H1 (cell line): ENCODE results near the gene APOL2. TPM values are rescaled to one million over a fixed set of nuclear protein-coding genes. Genes with fewer than 3 reads are reported as not detected.
A peak's percentile ranks its signal among the peaks of the same experiment; 100 is the strongest.

Source experiments
- CTCF ChIA-PET: fragments of 300-600 bp; sonication (Branson Sonifier 250); formaldehyde crosslinking; loops from one replicate; lab custom pipeline; 2021; ENCODE audit not compliant: partially characterized antibody; lab: Charles Lee
- POLR2A ChIA-PET: fragments of 300-600 bp; sonication (Branson Sonifier 250); formaldehyde crosslinking; loops from one replicate; lab custom pipeline; 2021; ENCODE audit warnings: inconsistent platforms; ENCODE audit not compliant: partially characterized antibody; lab: Charles Lee
- DNase-seq, 2 experiments: peaks; one replicate each; pipeline versions ENCODE4 v3.0.0 to v3.0.0-alpha.2; 2010 to 2022; ENCODE audit warnings: low spot score in 2 of 2, low read depth in 1 of 2, mixed read lengths in 1 of 2
- FAIRE-seq: peaks from 2 replicates; lab custom pipeline; 2011; peaks lifted over from hg19 to GRCh38; lab: Jason Lieb, UNC
- H2AFZ ChIP-seq: 2 replicates; pipeline ENCODE4 v1.8.1; 2012; ENCODE audit warnings: low read length, inconsistent platforms
- H2AK5ac ChIP-seq: 2 replicates; pipeline ENCODE4 v1.6.1; 2013; ENCODE audit warnings: low read depth, low read length
- H2BK120ac ChIP-seq: replicated peaks from 2 replicates; pipeline ENCODE3; 2013; ENCODE audit warnings: low read depth, low read length, inconsistent platforms
- H2BK12ac ChIP-seq: 2 replicates; pipeline ENCODE4 v1.6.1; 2013; ENCODE audit warnings: low read depth, low read length
- H2BK15ac ChIP-seq: 2 replicates; pipeline ENCODE4 v1.6.1; 2013; ENCODE audit warnings: low read length
- H2BK20ac ChIP-seq: 2 replicates; pipeline ENCODE4 v1.6.1; 2013; ENCODE audit warnings: low read length
- H2BK5ac ChIP-seq: 2 replicates; pipeline ENCODE4 v1.6.1; 2013; ENCODE audit warnings: low read depth, low read length
- H3K14ac ChIP-seq: 2 replicates; pipeline ENCODE4 v1.6.1; 2013; ENCODE audit warnings: inconsistent platforms; ENCODE audit not compliant: insufficient read length
- H3K18ac ChIP-seq: 2 replicates; pipeline ENCODE4 v1.6.1; 2013; ENCODE audit warnings: low read length; ENCODE audit errors: extremely low read depth
- H3K23ac ChIP-seq: 2 replicates; pipeline ENCODE4 v1.6.1; 2013; ENCODE audit warnings: inconsistent platforms; ENCODE audit not compliant: insufficient read length
- H3K23me2 ChIP-seq: 2 replicates; pipeline ENCODE4 v1.6.1; 2013; ENCODE audit warnings: low read depth, low read length
- H3K27ac ChIP-seq: 2 replicates; pipeline ENCODE4 v1.6.1; 2011; ENCODE audit warnings: low read depth, low read length, inconsistent platforms
- H3K27me3 ChIP-seq, 4 experiments: replicated peaks in 1 of 4; 1 replicate in 1 of 4; 2 replicates in 3 of 4; pipeline versions ENCODE4 v1.6.1 to v1.8.1; 2011 to 2013; ENCODE audit warnings: low read length in 3 of 4, mild to moderate bottlenecking in 3 of 4, inconsistent platforms in 2 of 4, mixed read lengths in 2 of 4, moderate library complexity in 1 of 4; ENCODE audit not compliant: control insufficient read depth in 3 of 4, insufficient read depth in 3 of 4; ENCODE audit errors: extremely low read depth in 1 of 4
- H3K36me3 ChIP-seq, 4 experiments: 2 replicates each; pipeline versions ENCODE4 v1.6.1 to v1.8.1; 2011 to 2013; ENCODE audit warnings: mild to moderate bottlenecking in 4 of 4, low read length in 3 of 4, moderate library complexity in 2 of 4, control low read depth in 1 of 4, inconsistent platforms in 1 of 4; ENCODE audit not compliant: insufficient read depth in 4 of 4, control insufficient read depth in 2 of 4
- H3K4ac ChIP-seq: replicated peaks from 2 replicates; pipeline ENCODE3; 2013; ENCODE audit warnings: low read length, low read depth, mixed read lengths, inconsistent platforms; ENCODE audit not compliant: insufficient read length
- H3K4me1 ChIP-seq, 4 experiments: replicated peaks in 1 of 4; 1 replicate in 1 of 4; 2 replicates in 3 of 4; pipeline versions ENCODE4 v1.6.1 to v1.8.1; 2011 to 2013; ENCODE audit warnings: low read length in 3 of 4, inconsistent platforms in 2 of 4, mixed read lengths in 1 of 4; ENCODE audit not compliant: insufficient read depth in 4 of 4, control insufficient read depth in 3 of 4
- H3K4me2 ChIP-seq, 2 experiments: 2 replicates each; pipeline versions ENCODE4 v1.6.1 to v1.8.1; 2011 to 2013; ENCODE audit warnings: low read depth in 2 of 2, low read length in 2 of 2, control low read depth in 1 of 2, inconsistent platforms in 1 of 2, mild to moderate bottlenecking in 1 of 2; ENCODE audit not compliant: insufficient read depth in 1 of 2
- H3K4me3 ChIP-seq, 4 experiments: fragments of 200-600, 300-600 bp in 1 of 4; sonication (generic), shearing (Covaris generic), sonication (Bioruptor Twin) in 1 of 4; 2 replicates each; pipeline versions ENCODE4 v1.5.1 to v1.8.1; 2011 to 2016; ENCODE audit warnings: low read length in 4 of 4, low read depth in 3 of 4, control low read depth in 2 of 4, inconsistent platforms in 2 of 4, mild to moderate bottlenecking in 2 of 4, mixed read lengths in 1 of 4, moderate library complexity in 1 of 4; ENCODE audit not compliant: insufficient read depth in 2 of 4; ENCODE audit errors: extremely low read depth in 1 of 4
- H3K56ac ChIP-seq: replicated peaks from 2 replicates; pipeline ENCODE3; 2013; ENCODE audit warnings: low read depth, mild to moderate bottlenecking, mixed read lengths, low read length, inconsistent platforms; ENCODE audit not compliant: insufficient read length
- H3K79me1 ChIP-seq: 2 replicates; pipeline ENCODE4 v1.6.1; 2013; ENCODE audit warnings: low read depth, low read length, control low read depth
- H3K79me2 ChIP-seq, 2 experiments: 2 replicates each; pipeline versions ENCODE4 v1.6.1 to v1.8.1; 2012 to 2013; ENCODE audit warnings: low read length in 2 of 2, mild to moderate bottlenecking in 2 of 2, inconsistent platforms in 1 of 2; ENCODE audit not compliant: insufficient read depth in 2 of 2, control insufficient read depth in 1 of 2
- H3K9ac ChIP-seq, 4 experiments: replicated peaks in 1 of 4; 1 replicate in 1 of 4; 2 replicates in 3 of 4; pipeline versions ENCODE4 v1.6.1 to v1.8.1; 2011 to 2013; ENCODE audit warnings: low read depth in 3 of 4, low read length in 3 of 4, control low read depth in 2 of 4, mild to moderate bottlenecking in 2 of 4, moderate library complexity in 2 of 4, inconsistent platforms in 1 of 4; ENCODE audit errors: extremely low read depth in 1 of 4
- H3K9me3 ChIP-seq, 2 experiments: 2 replicates each; pipeline versions ENCODE4 v1.6.1 to v1.8.1; 2012 to 2013; ENCODE audit warnings: mild to moderate bottlenecking in 2 of 2, moderate library complexity in 2 of 2, control low read depth in 1 of 2, inconsistent platforms in 1 of 2, low read depth in 1 of 2, low read length in 1 of 2, mixed read lengths in 1 of 2; ENCODE audit not compliant: insufficient read depth in 2 of 2
- H4K20me1 ChIP-seq, 2 experiments: replicated peaks in 1 of 2; 2 replicates each; pipeline versions ENCODE3 to v1.8.1; 2011 to 2013; ENCODE audit warnings: inconsistent platforms in 2 of 2, low read length in 2 of 2, mild to moderate bottlenecking in 1 of 2; ENCODE audit not compliant: insufficient read depth in 2 of 2, control insufficient read depth in 1 of 2
- H4K5ac ChIP-seq: 2 replicates; pipeline ENCODE4 v1.6.1; 2013; ENCODE audit warnings: low read length, low read depth, mixed read lengths, inconsistent platforms; ENCODE audit not compliant: insufficient read length
- H4K8ac ChIP-seq: 2 replicates; pipeline ENCODE4 v1.8.0; 2013; ENCODE audit warnings: mild to moderate bottlenecking, moderate library complexity, low read length, inconsistent platforms; ENCODE audit not compliant: insufficient read depth; ENCODE audit errors: extremely low read depth
- H4K91ac ChIP-seq: replicated peaks from 2 replicates; pipeline ENCODE3; 2013; ENCODE audit warnings: low read length, mixed read lengths, inconsistent platforms; ENCODE audit not compliant: insufficient read length
- ASH2L ChIP-seq: fragments of 200-600, 300-600 bp; sonication (generic); IDR thresholded peaks from one replicate; pipeline ENCODE4 v1.7.1; 2017; ENCODE audit warnings: low read length
- BACH1 ChIP-seq: IDR thresholded peaks from 2 replicates; pipeline ENCODE4 v1.6.1; 2012; ENCODE audit warnings: low read length, improper control_type of control experiment
- KDM5A ChIP-seq: fragments of 200-600 bp; IDR thresholded peaks from 2 replicates; pipeline ENCODE4 v1.7.1; 2012; ENCODE audit warnings: mild to moderate bottlenecking, low read length, inconsistent platforms, mixed read lengths
- MAFK ChIP-seq: IDR thresholded peaks from 2 replicates; pipeline ENCODE4 v1.6.1; 2012; ENCODE audit warnings: low read depth, mild to moderate bottlenecking, improper control_type of control experiment, low read length
- POLR2A ChIP-seq, 2 experiments: IDR thresholded peaks; 1 replicate in 1 of 2; 2 replicates in 1 of 2; pipeline ENCODE4 v1.6.1; 2011; ENCODE audit warnings: low read depth in 2 of 2, low read length in 2 of 2, mild to moderate bottlenecking in 2 of 2; ENCODE audit errors: control extremely low read depth in 1 of 2
- SIN3A ChIP-seq, 2 experiments: IDR thresholded peaks in 1 of 2; conservative IDR thresholded peaks in 1 of 2; 2 replicates each; pipeline ENCODE4 v1.6.1; 2011 to 2012; ENCODE audit warnings: low read length in 2 of 2, improper control_type of control experiment in 1 of 2, low read depth in 1 of 2, mild to moderate bottlenecking in 1 of 2
- TAF1 ChIP-seq: IDR thresholded peaks from 2 replicates; pipeline ENCODE4 v1.6.1; 2011; ENCODE audit warnings: mild to moderate bottlenecking, low read depth, low read length
- TBP ChIP-seq: IDR thresholded peaks from 2 replicates; pipeline ENCODE4 v1.6.1; 2011; ENCODE audit warnings: low read depth, low read length, improper control_type of control experiment
- TEAD4 ChIP-seq: IDR thresholded peaks from 2 replicates; pipeline ENCODE4 v1.6.1; 2012; ENCODE audit warnings: low read depth, low read length, inconsistent platforms, mixed read lengths
- WGBS, 2 experiments: shearing (Covaris generic) in 1 of 2; methylation state at CpG; one replicate each; pipeline versions ENCODE4 v1.1.6 to v1.1.7; 2013 to 2015; ENCODE audit warnings: low lambda C conversion rate in 2 of 2, mixed read lengths in 2 of 2, inconsistent platforms in 1 of 2, low coverage in 1 of 2, missing lambda C conversion rate in 1 of 2; ENCODE audit not compliant: insufficient replicate concordance in 2 of 2, insufficient coverage in 1 of 2, insufficient read length in 1 of 2; ENCODE audit errors: extremely low coverage in 1 of 2, missing lambda C conversion rate in 1 of 2; 5-methylcytosine and 5-hydroxymethylcytosine counted together
- long read RNA-seq, 2 experiments: library from RNA in 1 of 2; library from capped mRNA in 1 of 2; stranded (forward); transcript quantifications; one replicate each; pipeline ENCODE4 v2.0.0, GENCODE V29; 2021; ENCODE audit warnings: inconsistent platforms in 1 of 2
- polyA minus RNA-seq, 3 experiments: library from RNA; depleted of rRNA, polyadenylated mRNA; stranded (reverse); fragments of >200 nt; gene quantifications; 1 replicate in 2 of 3; 2 replicates in 1 of 3; pipeline ENCODE4 v1.2.3, GENCODE V29; 2011
- polyA plus RNA-seq, 7 experiments: library from polyadenylated mRNA; depleted of rRNA in 3 of 7; stranded (reverse) in 5 of 7; unstranded in 2 of 7; fragments of >200 nt in 5 of 7; fragments of 200-250 nt in 2 of 7; gene quantifications; 1 replicate in 5 of 7; 2 replicates in 1 of 7; 4 replicates in 1 of 7; pipeline versions ENCODE4 v1.2.1 to v1.2.3, GENCODE V29; 2011 to 2013; ENCODE audit warnings: missing spikeins in 2 of 7, mixed read lengths in 2 of 7
- total RNA-seq: library from RNA; stranded (reverse); fragmentation: NEBNext Ultra II Directional; extraction: Animal tissue kit (Norgen Biotek cat#: 25700); gene quantifications from 2 replicates; pipeline ENCODE4 v1.2.1, GENCODE V29; 2021

The APOL2 gene
- 11.0 and 12.0 TPM in 2 replicates for total RNA-seq
- 7.8 and 8.1 TPM in 2 replicates for polyA plus RNA-seq (2011; rRNA removed)
- polyA plus RNA-seq (2011; cell fraction: cytosol; rRNA removed), result 10.3 TPM
- polyA plus RNA-seq (2011; cell fraction: nucleus; rRNA removed), result 14.1 TPM
- 13.9 to 18.7 TPM (median 16.3 TPM) in 4 replicates for polyA plus RNA-seq (2012, experiment 1 of 2)
- polyA plus RNA-seq (2012, experiment 2 of 2), result 3.6 TPM
- 5.3 TPM for polyA plus RNA-seq (2013, experiment 1 of 2)
- 4.5 TPM for polyA plus RNA-seq (2013, experiment 2 of 2)
- polyA minus RNA-seq (2011; rRNA and poly(A)+ RNA removed), result 16.0 and 25.7 TPM in 2 replicates
- 7.4 TPM for polyA minus RNA-seq (2011; cell fraction: cytosol; rRNA and poly(A)+ RNA removed)
- polyA minus RNA-seq (2011; cell fraction: nucleus; rRNA and poly(A)+ RNA removed), result 8.8 TPM
- long read RNA-seq, experiment 1, result 0 reads
- long read RNA-seq, experiment 2, partial matches to known transcripts, result 0 of 1 reads
- long read RNA-seq, experiment 2, other reads (novel, unspliced or antisense), result 1 of 1 reads

DNA sequence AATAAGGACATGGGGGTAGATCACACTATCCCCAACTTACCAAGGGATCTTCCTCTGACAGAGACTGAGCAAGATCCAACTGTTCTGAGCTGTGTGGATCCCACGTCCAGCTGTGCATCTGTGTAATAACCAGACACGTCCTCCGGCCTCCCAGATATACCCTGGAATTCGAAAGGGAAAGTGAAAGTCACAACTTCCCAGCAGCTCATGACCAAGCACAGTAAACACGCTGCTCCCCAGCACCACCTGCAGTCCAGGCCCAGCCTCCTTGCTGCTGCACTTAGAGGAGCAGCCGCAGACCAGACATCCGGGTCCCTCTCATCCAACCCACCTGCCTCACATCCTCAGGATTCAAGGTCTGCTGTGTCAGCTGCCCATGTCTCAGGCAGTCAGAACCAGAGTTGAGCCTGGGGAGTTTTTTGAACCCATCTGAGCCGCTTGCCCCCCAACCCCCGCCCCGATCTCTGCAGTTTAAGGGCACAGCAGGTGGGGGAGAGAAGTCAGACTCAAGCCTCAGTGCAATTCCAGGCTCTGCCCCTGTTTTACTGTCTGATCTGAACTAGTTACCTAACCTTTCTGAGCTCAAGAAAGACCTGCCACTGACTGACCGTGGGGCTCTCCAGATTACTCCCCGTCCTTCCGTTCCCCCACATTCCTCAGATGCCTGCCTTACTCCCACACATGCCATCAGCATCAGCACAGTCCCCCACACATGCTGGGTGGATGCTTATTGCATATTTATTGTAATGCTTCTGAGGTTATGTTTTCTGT is at the start of gene APOL2:
Gene APOL2, minus strand, starts transcription at position 127 of the 771 bp plus-strand sequence. CDS start 6,365 bp downstream, outside the sequence.
- H3K27me3 ChIP-seq, result no peaks in the 10 kb centered on the region
- peak within 1 kb of the TSS; percentile 22 for H4K8ac ChIP-seq
- H2BK15ac ChIP-seq, result peak within 1 kb of the TSS; percentile 73; the same call in 1 of the 2 replicates
- H2BK120ac ChIP-seq, result no peak within 1 kb of the TSS
- peak within 1 kb of the TSS; percentile 43 for H2BK12ac ChIP-seq
- H4K91ac ChIP-seq, result peak within 1 kb of the TSS; percentile 52
- H3K27ac ChIP-seq, result peak within 1 kb of the TSS; percentile 47; the same call in 1 of the 2 replicates
- H3K23me2 ChIP-seq, result peaks cover 3% of the 10 kb centered on the region
- peak within 1 kb of the TSS; percentile 65 for H3K18ac ChIP-seq
- H3K79me2 ChIP-seq, result peaks cover 0 to 5% of the 10 kb centered on the region in 2 experiments; a peak in 1 of 4 replicates
- peak within 1 kb of the TSS; percentile 35 to 67 (median 40) for H3K4me3 ChIP-seq
- 12% methylated on average over 13 of the region's 13 CpGs; no CpG with 5 or more reads in 1 of the 2 experiments for WGBS, 2 experiments
- H3K36me3 ChIP-seq, result no peaks in the 10 kb centered on the region
- peak within 1 kb of the TSS; percentile 82 for H2BK5ac ChIP-seq
- ChIA-PET CTCF (interaction anchor here (0.6 to 5.0 kb wide), 32 partner anchors 8 to 271 kb away, joined by 3 to 30 read pairs (median 6); partner anchors contain the start of genes APOL1 and APOL4), POLR2A (interaction anchor here (0.6 to 1.9 kb wide), 9 partner anchors 9 to 242 kb away, joined by 3 to 8 read pairs (median 4); partner anchors contain the start of gene TXN2)
- peak within 1 kb of the TSS in 3 of 4 experiments; percentile 52 to 56 (median 53); a peak in 5 of 7 replicates for H3K9ac ChIP-seq
- peak within 1 kb of the TSS; percentile 71 for H3K4ac ChIP-seq
- no peak within 1 kb of the TSS for H2BK20ac ChIP-seq
- no peaks in the 10 kb centered on the region for H3K79me1 ChIP-seq
- peak; percentile 83 for FAIRE-seq
- H2AFZ ChIP-seq, result peak within 1 kb of the TSS; percentile 94
- H3K4me1 ChIP-seq, result peaks cover 0 to 14% (median 9%) of the 10 kb centered on the region in 4 experiments; a peak in 6 of 7 replicates
- H3K56ac ChIP-seq, result no peak within 1 kb of the TSS
- H2AK5ac ChIP-seq, result peak within 1 kb of the TSS; percentile 65; the same call in 1 of the 2 replicates
- H3K9me3 ChIP-seq, result no peaks in the 10 kb centered on the region
- peak; percentile 77 to 83 for DNase-seq
- no peaks in the 10 kb centered on the region for H4K20me1 ChIP-seq
- no peak within 1 kb of the TSS for H3K14ac ChIP-seq
- no peak within 1 kb of the TSS for H3K23ac ChIP-seq
- peak within 1 kb of the TSS; percentile 71 to 91 for H3K4me2 ChIP-seq
- H4K5ac ChIP-seq, result peak within 1 kb of the TSS; percentile 65
- TF ChIP-seq ASH2L, result peak; percentile 63
- TF ChIP-seq MAFK, result peak; percentile 61; the same call in 1 of the 2 replicates
- no peak for TF ChIP-seq KDM5A
- TF ChIP-seq POLR2A (IDR thresholded peaks at IDR 0.05; ENCODE audit: control extremely low read depth in 1 of 2, low read depth in 2 of 2, low read length in 2 of 2), result peak; percentile 34 to 61; a peak in 2 of 3 replicates
- peak; percentile 82 for TF ChIP-seq TEAD4
- TF ChIP-seq TBP, result 0 out of 2 replicates have a peak, but pooled peaks have one; percentile 55
- TF ChIP-seq BACH1, result peak; percentile 62
- TF ChIP-seq SIN3A (conservative IDR thresholded peaks at IDR 0.05 in 1 of 2, IDR thresholded peaks at IDR 0.05 in 1 of 2; ENCODE audit: low read depth in 1 of 2, low read length in 2 of 2), result peak; percentile 27 to 77; a peak in 2 of 4 replicates
- 0 out of 2 replicates have a peak, but pooled peaks have one; percentile 41 for TF ChIP-seq TAF1
